Measurements from ENCODE around the gene TRIM3.
A peak's percentile ranks its signal among the peaks of the same experiment; 100 is the strongest.

The TRIM3 gene

DNA sequence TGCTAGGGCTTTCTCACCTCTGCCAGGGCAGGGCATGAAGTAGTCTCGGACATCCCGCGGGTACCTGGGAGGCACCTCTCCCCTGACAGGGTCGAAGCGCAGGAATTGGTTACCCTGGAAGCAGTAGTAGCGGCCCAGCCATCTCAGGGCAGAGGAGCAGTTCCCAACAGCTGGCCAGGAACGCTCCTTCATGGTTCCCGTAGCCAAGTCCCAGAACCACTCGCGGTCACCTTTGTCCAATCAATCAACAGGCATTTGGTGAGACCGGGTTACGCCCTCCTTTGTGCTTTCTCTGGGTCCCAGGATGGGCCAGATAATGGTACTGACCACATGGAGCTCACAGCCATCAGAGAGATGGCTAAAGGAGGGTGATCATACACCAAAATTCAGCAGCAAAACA is 36.3 kb downstream of the TRIM3 start:
- Mint-ChIP-seq H3K4me1 (ENCODE audit: low read depth) (peaks cover 3% of the 10 kb centered on the region), H3K27ac (no peak overlapping the region), H3K36me3 (no peaks in the 10 kb centered on the region), H3K27me3 (no peaks in the 10 kb centered on the region), H3K9me3 (ENCODE audit: low read depth) (no peaks in the 10 kb centered on the region), H3K4me3 (no peak overlapping the region)

DNA sequence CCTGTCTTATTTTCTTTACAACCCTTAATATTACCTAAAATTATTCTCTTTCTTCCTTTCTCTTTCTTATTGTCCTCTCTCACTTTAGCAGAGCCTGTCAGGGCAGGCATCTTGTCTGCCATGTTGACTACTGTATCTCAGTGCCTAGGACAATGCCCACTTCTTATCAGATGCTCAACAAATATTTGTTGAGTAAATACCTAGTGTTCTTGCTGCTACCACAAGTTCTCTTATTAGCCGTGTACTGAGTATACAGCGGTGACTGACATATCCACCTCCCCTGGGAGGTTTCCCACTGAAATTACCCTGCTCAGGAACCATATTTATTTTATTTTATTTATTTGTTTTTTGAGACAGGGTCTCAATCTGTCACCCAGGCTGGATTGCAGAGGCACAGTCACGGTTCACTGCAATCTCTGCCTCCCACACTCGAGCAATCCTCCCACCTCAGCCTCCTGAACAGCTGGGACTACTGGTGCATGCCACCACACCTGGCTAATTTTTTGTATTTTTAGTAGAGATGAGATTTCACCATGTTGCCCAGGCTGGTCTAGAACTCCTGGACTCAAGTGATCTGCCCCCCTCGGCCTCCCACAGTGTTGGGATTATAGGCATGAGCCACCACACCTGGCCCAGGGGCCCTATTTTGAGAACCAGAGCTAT is 39.6 kb downstream of the TRIM3 start:
- peaks cover 3% of the 10 kb centered on the region for H3K4me1 Mint-ChIP-seq (ENCODE audit: low read depth)
- H3K36me3 Mint-ChIP-seq, result no peaks in the 10 kb centered on the region
- H3K9me3 Mint-ChIP-seq (ENCODE audit: low read depth), result no peaks in the 10 kb centered on the region
- H3K27ac Mint-ChIP-seq, result no peak overlapping the region
- no peak overlapping the region for H3K4me3 Mint-ChIP-seq
- H3K27me3 Mint-ChIP-seq, result no peaks in the 10 kb centered on the region

DNA sequence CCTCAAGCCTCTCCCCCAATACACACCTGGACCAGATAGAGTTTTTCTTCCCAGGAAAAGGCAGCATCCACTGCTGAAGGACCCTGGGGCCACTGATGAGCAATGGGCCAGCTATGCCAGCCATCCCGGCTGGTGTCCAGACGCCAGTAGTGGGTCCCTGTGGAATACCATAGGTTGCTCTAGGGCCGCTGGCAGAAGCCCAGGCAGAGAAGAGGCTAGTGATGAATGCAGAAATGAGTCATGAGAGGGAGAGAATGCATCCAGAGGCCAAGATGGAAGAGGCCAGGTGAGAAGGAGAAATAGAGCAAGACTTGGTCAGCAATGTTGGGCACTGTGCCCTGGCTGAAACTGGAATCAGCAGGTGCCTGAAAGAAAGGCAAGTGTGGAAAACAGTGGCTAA is 41.9 kb downstream of the TRIM3 start:
- no peaks in the 10 kb centered on the region for H3K27me3 Mint-ChIP-seq
- no peak overlapping the region for H3K27ac Mint-ChIP-seq
- H3K4me1 Mint-ChIP-seq (ENCODE audit: low read depth), result peaks cover 3% of the 10 kb centered on the region
- H3K4me3 Mint-ChIP-seq, result no peak overlapping the region
- no peaks in the 10 kb centered on the region for H3K9me3 Mint-ChIP-seq (ENCODE audit: low read depth)
- H3K36me3 Mint-ChIP-seq, result no peaks in the 10 kb centered on the region

DNA sequence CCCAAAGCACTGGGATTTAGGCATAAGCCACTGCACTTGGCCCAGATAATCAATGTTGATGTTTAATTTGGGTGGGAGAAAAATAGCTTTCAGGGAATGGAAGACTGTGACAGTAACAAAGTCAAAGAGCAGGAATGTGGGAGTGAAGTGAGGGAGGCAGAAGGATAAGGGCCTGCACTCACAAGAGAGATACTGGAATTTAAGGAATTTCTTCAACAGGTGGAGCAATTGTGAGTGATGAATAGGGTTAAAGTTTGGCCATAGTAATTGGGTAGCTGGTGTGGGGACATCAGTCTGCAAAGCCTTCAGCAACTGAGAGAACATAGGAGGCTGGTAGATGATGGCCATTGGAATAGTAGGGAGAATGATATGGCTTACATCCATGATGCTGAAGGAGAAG is 46.2 kb downstream of the TRIM3 start:
- Mint-ChIP-seq H3K27me3 (no peaks in the 10 kb centered on the region), H3K4me1 (ENCODE audit: low read depth) (no peaks in the 10 kb centered on the region), H3K9me3 (ENCODE audit: low read depth) (no peaks in the 10 kb centered on the region)

DNA sequence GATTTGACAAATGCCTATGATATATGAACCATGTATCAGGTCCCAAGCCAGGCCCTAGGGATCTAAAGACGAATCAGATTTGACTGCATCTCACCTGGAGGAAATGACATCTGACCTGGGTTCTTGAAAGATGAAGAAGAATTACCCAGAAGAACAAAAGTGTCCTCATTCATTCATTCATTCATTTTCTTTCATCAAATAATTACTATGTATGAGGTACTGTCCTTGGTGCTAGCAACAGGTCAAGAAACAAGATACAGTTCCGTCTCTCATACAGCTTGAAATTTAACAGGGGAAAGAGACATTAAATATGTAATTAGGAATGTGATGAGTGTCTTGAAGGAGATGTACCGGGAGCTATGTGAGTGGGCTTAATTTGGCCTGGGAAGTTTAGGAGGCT is 53.1 kb downstream of the TRIM3 start:
- Mint-ChIP-seq H3K27ac (no peak overlapping the region), H3K4me3 (peak overlapping the region; percentile 87), H3K9me3 (ENCODE audit: low read depth) (no peaks in the 10 kb centered on the region), H3K27me3 (no peaks in the 10 kb centered on the region), H3K4me1 (ENCODE audit: low read depth) (peaks cover 4% of the 10 kb centered on the region), H3K36me3 (no peaks in the 10 kb centered on the region)

More for the DNA sequence above, 46.2 kb downstream of the TRIM3 start:
- no peak overlapping the region for H3K27ac Mint-ChIP-seq
- no peaks in the 10 kb centered on the region for H3K36me3 Mint-ChIP-seq
- no peak overlapping the region for H3K4me3 Mint-ChIP-seq

DNA sequence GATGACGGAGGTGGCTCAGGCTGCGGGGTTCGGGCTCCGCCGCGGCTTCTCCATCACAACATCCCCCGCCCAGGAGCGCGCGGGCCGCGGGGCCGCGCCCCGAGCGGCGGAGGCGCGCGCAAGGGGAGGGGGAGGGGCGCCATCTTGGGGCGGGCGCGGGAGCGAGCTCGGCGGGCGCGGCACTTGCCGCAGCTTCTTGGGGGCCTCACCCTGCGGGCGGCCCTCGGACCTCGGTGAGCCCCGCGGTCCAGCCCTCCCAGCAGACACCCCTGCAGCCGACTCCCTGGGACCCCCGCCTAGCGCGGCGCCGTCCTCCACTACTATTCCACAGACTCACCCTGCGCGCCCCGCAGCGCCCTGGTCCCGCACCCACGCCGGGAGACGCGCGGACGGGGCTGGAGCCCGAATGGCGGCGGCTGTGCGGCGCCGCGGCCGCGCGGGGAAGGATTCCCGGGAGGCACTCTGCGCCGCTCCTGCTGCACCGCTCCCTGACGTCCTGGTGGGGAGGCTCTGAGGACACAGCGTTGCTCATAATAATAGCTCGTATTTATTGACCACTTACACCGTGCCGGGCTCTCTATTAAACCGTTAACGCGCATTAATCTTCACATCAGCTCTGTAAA is 54.6 kb downstream of the TRIM3 start, which contains the start of gene APBB1:
APBB1 (minus strand) TSS at position 86 of the 623 bp plus-strand sequence. CDS start 7,747 bp downstream, outside the sequence.
- H3K4me1 Mint-ChIP-seq (ENCODE audit: low read depth), result peaks cover 4% of the 10 kb centered on the region
- H3K36me3 Mint-ChIP-seq, result no peaks in the 10 kb centered on the region
- H3K4me3 Mint-ChIP-seq, result peak within 1 kb of the TSS; percentile 87
- peak within 1 kb of the TSS; percentile 82 for H3K27ac Mint-ChIP-seq
- H3K9me3 Mint-ChIP-seq (ENCODE audit: low read depth), result no peaks in the 10 kb centered on the region
- H3K27me3 Mint-ChIP-seq, result no peaks in the 10 kb centered on the region

DNA sequence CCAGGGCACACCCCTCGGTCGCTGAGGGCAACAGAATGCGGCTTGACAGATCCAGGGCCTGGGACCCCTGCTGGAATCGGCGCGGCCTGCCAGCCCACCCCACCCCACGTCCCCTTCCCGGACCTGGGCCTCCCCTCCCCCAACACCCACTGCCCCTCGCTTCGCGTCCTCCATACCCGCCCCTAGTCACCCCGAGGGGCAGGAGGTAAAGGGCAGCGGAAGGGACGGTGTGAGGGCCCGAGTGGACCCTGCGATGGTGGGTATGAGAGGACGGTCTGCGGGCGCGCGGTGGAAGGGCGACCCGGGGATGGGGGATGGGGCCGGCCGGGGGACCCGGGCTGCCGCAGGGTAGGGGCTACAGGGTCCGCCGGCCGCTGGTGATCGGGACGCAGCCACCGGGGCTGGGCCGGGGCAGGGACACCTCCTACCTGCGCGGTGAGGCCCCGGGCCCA is 55.2 kb downstream of the TRIM3 start:
- Mint-ChIP-seq H3K36me3 (no peaks in the 10 kb centered on the region), H3K27ac (no peak overlapping the region), H3K4me1 (ENCODE audit: low read depth) (peaks cover 4% of the 10 kb centered on the region)

DNA sequence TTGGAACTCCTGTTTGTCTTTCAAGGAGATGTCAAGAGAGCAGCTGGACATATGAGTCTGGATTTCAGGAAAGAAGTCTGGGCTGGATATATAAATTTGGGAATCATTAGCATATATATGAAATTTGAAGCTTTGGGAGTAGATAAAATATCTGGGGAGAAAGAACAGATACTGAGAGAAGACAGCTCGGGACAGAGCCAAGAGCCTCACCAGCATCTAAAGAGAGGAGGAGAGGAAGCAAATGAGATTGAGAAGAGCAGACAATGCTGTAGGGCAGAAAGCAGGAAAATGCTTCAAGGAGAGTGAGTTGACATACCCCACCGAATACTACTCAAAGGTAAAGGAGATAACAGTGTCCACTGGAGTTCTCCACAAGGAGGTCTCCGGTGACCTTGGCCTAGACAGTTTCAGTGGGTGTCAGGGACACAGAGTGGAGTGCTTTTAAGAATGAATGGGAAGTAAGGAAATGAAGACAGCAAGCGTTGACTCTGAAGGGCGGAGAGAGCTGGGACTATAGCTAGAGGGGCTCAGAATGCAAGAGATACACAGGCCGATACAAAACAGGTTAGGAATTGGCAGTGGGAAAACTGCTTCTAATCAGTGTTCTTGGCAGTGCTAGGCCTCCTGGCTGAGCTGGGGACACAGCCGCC is 55.7 kb downstream of the TRIM3 start:
- H3K36me3 Mint-ChIP-seq, result no peaks in the 10 kb centered on the region
- H3K4me1 Mint-ChIP-seq (ENCODE audit: low read depth), result peaks cover 8% of the 10 kb centered on the region
- H3K27me3 Mint-ChIP-seq, result no peaks in the 10 kb centered on the region
- no peak overlapping the region for H3K27ac Mint-ChIP-seq
- no peaks in the 10 kb centered on the region for H3K9me3 Mint-ChIP-seq (ENCODE audit: low read depth)
- no peak overlapping the region for H3K4me3 Mint-ChIP-seq

More for the DNA sequence above, 55.2 kb downstream of the TRIM3 start:
- H3K4me3 Mint-ChIP-seq, result no peak overlapping the region
- H3K27me3 Mint-ChIP-seq, result no peaks in the 10 kb centered on the region
- no peaks in the 10 kb centered on the region for H3K9me3 Mint-ChIP-seq (ENCODE audit: low read depth)

DNA sequence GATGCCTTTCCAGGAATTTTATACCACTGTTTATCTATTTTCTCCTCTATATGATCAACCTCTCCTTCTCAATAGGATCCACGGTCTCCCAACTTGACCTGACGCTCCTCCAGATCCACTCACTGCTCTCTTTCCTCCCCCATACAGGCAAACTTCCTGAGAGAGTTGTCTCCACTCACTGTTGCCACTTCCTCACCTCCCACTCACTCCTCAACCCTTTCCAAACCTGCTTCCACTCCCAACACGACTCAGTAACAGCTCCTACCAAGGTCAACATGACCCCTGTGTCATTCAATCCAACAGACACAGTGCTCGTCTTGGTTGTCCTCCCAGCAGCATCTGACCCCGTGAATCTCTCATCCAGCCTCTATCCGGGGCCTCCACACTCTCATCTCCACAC is 57.9 kb downstream of the TRIM3 start:
- no peak overlapping the region for H3K27ac Mint-ChIP-seq

DNA sequence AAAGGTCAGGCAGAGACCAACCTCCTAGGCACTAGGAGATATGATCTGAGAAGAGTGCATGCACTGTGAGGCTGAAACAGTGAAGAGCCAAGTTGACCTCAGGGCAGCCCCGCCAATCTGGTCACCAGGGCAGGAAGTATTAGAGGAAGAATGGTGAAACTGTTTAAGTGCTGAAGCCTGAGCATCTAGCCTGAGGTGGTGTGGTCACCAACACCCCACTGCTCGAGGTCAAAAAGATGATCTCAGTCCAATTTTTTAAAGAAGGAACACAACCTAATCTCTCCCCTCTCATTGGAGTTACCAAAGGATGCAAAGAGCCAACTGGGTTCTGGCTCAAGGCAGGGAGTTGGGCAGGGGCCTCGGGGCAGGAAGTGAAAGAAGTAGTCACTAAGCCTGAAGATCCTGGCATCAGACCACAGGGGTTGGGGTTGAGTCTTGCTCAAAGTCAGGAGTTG is 58.8 kb downstream of the TRIM3 start:
- Mint-ChIP-seq H3K4me1 (ENCODE audit: low read depth) (peaks cover 30% of the 10 kb centered on the region), H3K27me3 (no peaks in the 10 kb centered on the region), H3K9me3 (ENCODE audit: low read depth) (no peaks in the 10 kb centered on the region), H3K27ac (no peak overlapping the region), H3K4me3 (no peak overlapping the region), H3K36me3 (no peaks in the 10 kb centered on the region)

More for the DNA sequence above, 57.9 kb downstream of the TRIM3 start:
- Mint-ChIP-seq H3K27me3 (no peaks in the 10 kb centered on the region), H3K4me1 (ENCODE audit: low read depth) (peaks cover 26% of the 10 kb centered on the region), H3K4me3 (no peak overlapping the region), H3K36me3 (no peaks in the 10 kb centered on the region), H3K9me3 (ENCODE audit: low read depth) (no peaks in the 10 kb centered on the region)

DNA sequence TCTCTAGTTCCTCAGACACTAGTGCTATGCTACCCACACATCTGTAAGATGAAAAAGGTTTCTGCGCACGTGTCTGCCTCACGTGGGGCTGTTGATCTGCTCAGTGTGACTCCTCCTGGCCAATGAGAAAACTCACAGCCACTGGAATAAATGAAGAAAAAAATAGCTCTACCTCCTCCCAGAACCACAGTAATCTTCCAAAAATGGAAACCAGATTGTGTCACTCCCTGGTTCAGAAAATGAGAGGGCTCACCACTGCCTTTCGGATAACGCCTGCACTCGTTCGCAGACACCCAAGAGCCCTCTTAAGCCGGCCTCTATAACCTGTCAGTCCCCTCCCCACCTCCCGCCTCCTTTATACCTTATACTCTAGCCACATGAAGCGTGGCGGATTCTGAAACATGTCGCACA is 59.9 kb downstream of the TRIM3 start:
- H3K27ac Mint-ChIP-seq, result no peak overlapping the region
- no peak overlapping the region for H3K4me3 Mint-ChIP-seq
- peaks cover 36% of the 10 kb centered on the region for H3K4me1 Mint-ChIP-seq (ENCODE audit: low read depth)
- no peaks in the 10 kb centered on the region for H3K9me3 Mint-ChIP-seq (ENCODE audit: low read depth)
- H3K36me3 Mint-ChIP-seq, result no peaks in the 10 kb centered on the region
- H3K27me3 Mint-ChIP-seq, result no peaks in the 10 kb centered on the region

DNA sequence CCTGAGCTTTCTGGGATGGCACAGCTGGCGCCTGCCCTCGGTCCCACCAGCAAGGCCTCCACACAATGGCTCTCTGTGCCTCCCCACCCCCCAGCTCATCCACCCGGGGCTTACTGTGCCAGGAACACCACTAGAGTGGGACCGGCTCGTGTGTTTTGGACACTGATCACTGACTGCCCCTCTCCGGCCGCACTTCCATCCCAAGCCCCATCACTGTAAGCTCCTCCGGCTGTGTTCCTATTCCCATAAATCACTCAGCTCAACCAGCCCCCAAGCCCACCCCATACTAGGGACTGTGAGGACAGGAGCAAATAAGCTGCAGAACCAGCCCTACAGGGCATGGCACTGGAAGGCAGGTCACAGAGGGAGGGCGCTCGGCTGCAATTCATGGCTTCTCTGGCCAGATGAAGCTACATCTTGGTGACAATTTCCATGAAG is 62.1 kb downstream of the TRIM3 start:
- Mint-ChIP-seq H3K4me1 (ENCODE audit: low read depth) (peaks cover 50% of the 10 kb centered on the region), H3K36me3 (peaks cover 3% of the 10 kb centered on the region), H3K4me3 (no peak overlapping the region), H3K27me3 (no peaks in the 10 kb centered on the region), H3K27ac (peak overlapping the region; percentile 47), H3K9me3 (ENCODE audit: low read depth) (no peaks in the 10 kb centered on the region)

DNA sequence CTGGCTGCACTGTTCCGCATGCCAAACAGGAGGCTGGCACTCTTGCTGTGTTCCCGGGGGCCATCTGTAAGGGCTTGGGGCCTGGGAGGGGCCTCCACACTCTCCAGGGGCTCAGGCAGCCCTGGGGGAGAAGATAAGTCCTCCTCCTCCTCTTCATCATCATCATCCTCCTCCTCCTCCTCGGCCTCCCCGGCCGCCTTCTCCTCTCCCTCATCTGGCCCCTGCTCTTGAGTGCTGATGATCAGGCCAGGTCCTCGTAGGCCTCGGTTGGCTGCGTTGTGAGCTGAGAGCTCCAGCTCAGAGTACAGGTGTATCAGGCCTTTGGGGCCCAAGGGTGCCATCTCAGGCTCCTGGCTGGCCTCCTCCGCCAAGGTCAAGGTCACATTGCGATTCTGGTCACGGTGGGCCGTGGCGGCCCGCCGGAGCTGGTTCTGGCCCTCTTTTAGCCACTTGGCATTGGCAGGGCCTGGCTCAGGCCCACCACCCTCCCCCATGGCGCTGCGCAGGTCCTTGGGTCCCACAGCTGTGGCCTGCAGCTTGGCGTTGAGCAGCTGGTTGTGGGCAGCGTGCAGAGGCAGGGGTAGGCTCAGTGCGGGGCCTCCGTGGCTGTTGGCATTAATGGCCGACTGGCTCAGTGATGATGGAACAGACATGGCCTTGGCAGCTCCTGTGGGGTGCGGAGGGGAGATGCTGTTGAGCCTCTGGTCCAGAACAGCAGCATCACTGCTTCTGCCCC is 62.9 kb downstream of the TRIM3 start:
- Mint-ChIP-seq H3K4me1 (ENCODE audit: low read depth) (peaks cover 58% of the 10 kb centered on the region), H3K4me3 (no peak overlapping the region), H3K36me3 (peaks cover 3% of the 10 kb centered on the region), H3K27ac (no peak overlapping the region), H3K27me3 (no peaks in the 10 kb centered on the region), H3K9me3 (ENCODE audit: low read depth) (no peaks in the 10 kb centered on the region)

DNA sequence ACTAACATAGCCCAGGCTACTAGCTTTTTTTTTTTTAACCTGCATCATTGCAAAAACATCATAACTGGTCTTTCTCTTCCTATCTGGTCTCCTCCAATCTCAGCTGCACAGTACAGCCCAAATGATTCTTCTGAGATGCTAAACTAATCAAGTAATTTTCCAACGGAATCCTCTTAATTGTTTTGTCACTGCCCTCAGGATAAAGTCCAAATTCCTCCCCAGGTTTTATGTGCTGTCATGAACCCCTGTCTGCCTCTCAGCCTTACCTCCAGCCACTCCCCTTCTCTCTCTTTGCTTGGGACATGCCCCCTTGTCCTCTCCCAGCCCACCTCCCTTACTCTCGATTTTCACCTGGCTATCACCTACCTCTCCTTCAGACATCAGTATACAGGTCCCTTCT is 67.4 kb downstream of the TRIM3 start:
- H3K9me3 Mint-ChIP-seq (ENCODE audit: low read depth), result no peaks in the 10 kb centered on the region
- peak overlapping the region; percentile 38 for H3K4me3 Mint-ChIP-seq
- H3K27ac Mint-ChIP-seq, result peak overlapping the region; percentile 51
- no peaks in the 10 kb centered on the region for H3K27me3 Mint-ChIP-seq
- peaks cover 81% of the 10 kb centered on the region for H3K4me1 Mint-ChIP-seq (ENCODE audit: low read depth)
- H3K36me3 Mint-ChIP-seq, result peaks cover 6% of the 10 kb centered on the region

DNA sequence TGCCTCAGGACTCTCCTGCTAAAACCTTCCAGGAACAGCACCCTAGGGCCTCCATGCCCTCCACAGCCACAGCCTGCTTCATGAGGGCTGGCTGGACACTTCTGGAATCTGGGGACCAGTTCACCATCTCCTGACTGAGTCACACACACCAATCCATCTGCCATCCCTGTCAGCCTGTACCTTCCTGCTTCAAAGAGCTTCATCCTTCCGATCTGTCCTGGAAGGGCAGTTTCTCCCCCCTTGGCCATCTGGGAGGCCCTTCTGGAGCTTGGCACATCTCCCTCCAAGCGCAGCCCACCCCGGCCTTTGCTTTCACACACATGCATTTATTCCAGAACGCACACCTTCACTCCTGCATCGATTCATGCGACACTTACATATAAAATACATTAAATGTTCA is 67.9 kb downstream of the TRIM3 start:
- Mint-ChIP-seq H3K36me3 (peaks cover 8% of the 10 kb centered on the region), H3K27me3 (no peaks in the 10 kb centered on the region), H3K4me3 (peak overlapping the region; percentile 38), H3K9me3 (ENCODE audit: low read depth) (no peaks in the 10 kb centered on the region), H3K4me1 (ENCODE audit: low read depth) (peaks cover 83% of the 10 kb centered on the region), H3K27ac (peak overlapping the region; percentile 51)

Data from activated naive CD8-positive, alpha-beta T cell (primary cell).